Right hindlimb (tissue), 1 donor: ENCODE measurements around the gene RIPK3.
"Not testable (repeated sequence)": the region's sequence is repeated elsewhere in the genome, so short reads cannot be mapped to it uniquely, and the experiment has no call there.

ENCODE experiments used
- DNase-seq: peaks from one replicate; pipeline ENCODE4 v3.0.0-alpha.2; 2018

Gene RIPK3

GRCh38 chr14:24342889-24343288, 3.1 kb upstream of the RIPK3 start:
- DNase-seq = no peak

GRCh38 chr14:24340606-24341005, 815 bp upstream of the RIPK3 start:
- DNase-seq = no peak

GRCh38 chr14:24338843-24339242, 948 bp downstream of the RIPK3 start:
- no peak for DNase-seq

- DNase-seq = no peak
Measured at GRCh38 chr14:24337824-24338175, 2.0 kb downstream of the RIPK3 start.

- no peak for DNase-seq
Measured at GRCh38 chr14:24337144-24337823, 2.5 kb downstream of the RIPK3 start.

- no peak for DNase-seq
Measured at GRCh38 chr14:24335461-24336171, 4.2 kb downstream of the RIPK3 start.

GRCh38 chr14:24334431-24335291, 5.1 kb downstream of the RIPK3 start, which contains the start of gene ADCY4:
TSS of gene ADCY4 (minus strand) at chr14:24335071. CDS start at chr14:24334652, 419 bp downstream.
- no peak for DNase-seq

GRCh38 chr14:24332268-24332993, 7.4 kb downstream of the RIPK3 start:
- DNase-seq = peak; percentile 74

GRCh38 chr14:24331731-24332267, 8.0 kb downstream of the RIPK3 start:
- no peak for DNase-seq

GRCh38 chr14:24330973-24331674, 8.7 kb downstream of the RIPK3 start:
- no peak for DNase-seq

- no peak for DNase-seq
Measured at GRCh38 chr14:24329736-24330135, 10.1 kb downstream of the RIPK3 start.

- DNase-seq = no peak
Measured at GRCh38 chr14:24329073-24329663, 10.6 kb downstream of the RIPK3 start.

- not testable (repeated sequence) for DNase-seq
Measured at GRCh38 chr14:24327914-24328313, 11.9 kb downstream of the RIPK3 start.

- no peak for DNase-seq
Measured at GRCh38 chr14:24327303-24327702, 12.5 kb downstream of the RIPK3 start.

GRCh38 chr14:24325963-24326362, 13.8 kb downstream of the RIPK3 start:
- no peak for DNase-seq

GRCh38 chr14:24325041-24325530, 14.7 kb downstream of the RIPK3 start:
- no peak for DNase-seq

- no peak for DNase-seq
Measured at GRCh38 chr14:24324024-24324423, 15.8 kb downstream of the RIPK3 start.

- DNase-seq = no peak
Measured at GRCh38 chr14:24323341-24323740, 16.4 kb downstream of the RIPK3 start.

GRCh38 chr14:24322672-24323071, 17.1 kb downstream of the RIPK3 start:
- DNase-seq = no peak

GRCh38 chr14:24321212-24321975, 18.4 kb downstream of the RIPK3 start:
- DNase-seq = no peak
